ENCODE results near the gene MYOG. TPM values are rescaled to one million over a fixed set of nuclear protein-coding genes. Genes with fewer than 3 reads are reported as not detected.
A peak's percentile ranks its signal among the peaks of the same experiment; 100 is the strongest.

MYOG gene
- not detected for polyA plus RNA-seq (2013, experiment 1 of 2)
- not detected for polyA plus RNA-seq (2013, experiment 2 of 2)

DNA sequence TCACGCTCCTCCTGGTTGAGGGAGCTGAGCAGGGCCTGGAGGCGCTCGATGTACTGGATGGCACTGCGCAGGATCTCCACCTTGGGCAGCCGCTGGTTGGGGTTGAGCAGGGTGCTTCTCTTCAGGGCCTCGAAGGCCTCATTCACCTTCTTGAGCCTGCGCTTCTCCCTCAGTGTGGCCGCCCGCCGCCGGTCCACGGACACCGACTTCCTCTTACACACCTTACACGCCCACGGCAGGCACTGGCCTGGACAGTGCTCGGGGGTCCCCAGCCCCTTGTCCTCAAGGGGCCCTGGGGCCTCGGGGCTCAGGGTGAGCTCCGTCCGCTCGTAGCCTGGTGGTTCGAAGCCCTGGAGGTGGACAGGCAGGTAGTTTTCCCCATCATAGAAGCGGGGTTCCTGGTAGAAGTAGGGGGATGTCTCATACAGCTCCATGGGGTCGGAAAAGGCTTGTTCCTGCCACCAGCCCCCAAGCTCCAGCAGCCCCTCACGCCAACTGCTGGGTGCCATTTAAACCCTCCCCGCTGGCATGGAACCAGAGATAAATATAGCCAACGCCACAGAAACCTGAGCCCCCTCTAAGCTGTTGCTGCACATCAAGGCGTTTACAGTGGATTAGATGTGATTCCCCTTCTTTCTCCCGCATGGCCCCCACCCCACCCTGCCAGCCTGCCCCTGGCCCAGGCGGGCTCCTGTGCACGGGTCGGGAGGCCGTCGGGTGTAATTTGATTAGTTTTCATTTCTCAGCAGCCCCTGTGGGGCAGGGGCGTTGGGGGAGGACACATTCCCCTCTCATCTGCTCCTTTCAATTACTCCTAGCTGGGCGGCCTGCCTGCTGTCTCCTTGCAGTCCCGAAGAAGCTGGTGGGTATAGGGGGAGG is at the start of gene MYOG:
Gene MYOG (minus strand): TSS at position 485 of the 879 bp plus-strand sequence. CDS start 51 bp downstream, at position 434.
- WGBS, result 95% methylated on average over 33 of the region's 36 CpGs
- Histone ChIP-seq H3K9ac (ENCODE audit: low read depth, low read length) (no peak within 1 kb of the TSS), H3K27ac (ENCODE audit: low read depth, low read length) (no peak within 1 kb of the TSS), H3K36me3 (ENCODE audit: insufficient read depth, low read length) (no peaks in the 10 kb centered on the region), H3K4me3 (ENCODE audit: low read length) (no peak within 1 kb of the TSS), H3K27me3 (ENCODE audit: insufficient read depth, low read length) (no peaks in the 10 kb centered on the region), H3K9me3 (ENCODE audit: insufficient read depth, low read depth, low read length) (no peaks in the 10 kb centered on the region), H3K4me1 (ENCODE audit: insufficient read depth, low read length) (peaks cover 23% of the 10 kb centered on the region)

GRCh38 chr1:203133970-203134725 is 48.3 kb upstream of the MYOG start:
- H3K4me1 ChIP-seq (ENCODE audit: insufficient read depth, low read length), result peaks cover 12% of the 10 kb centered on the region
- peaks cover 5% of the 10 kb centered on the region; the same call in 1 of the 2 replicates for H3K27me3 ChIP-seq (ENCODE audit: insufficient read depth, low read length)
- H3K36me3 ChIP-seq (ENCODE audit: insufficient read depth, low read length), result no peaks in the 10 kb centered on the region
- no peak overlapping the region for H3K27ac ChIP-seq (ENCODE audit: low read depth, low read length)
- H3K4me3 ChIP-seq (ENCODE audit: low read length), result no peak overlapping the region
- 69% methylated on average over 10 of the region's 12 CpGs for WGBS
- H3K9me3 ChIP-seq (ENCODE audit: insufficient read depth, low read depth, low read length), result no peaks in the 10 kb centered on the region
- H3K9ac ChIP-seq (ENCODE audit: low read depth, low read length), result no peak overlapping the region

GRCh38 chr1:203131548-203132200 is 45.9 kb upstream of the MYOG start:
- H3K27ac ChIP-seq (ENCODE audit: low read depth, low read length), result no peak overlapping the region
- WGBS, result 90% methylated on average over 9 of the region's 9 CpGs
- H3K9ac ChIP-seq (ENCODE audit: low read depth, low read length), result no peak overlapping the region
- H3K4me3 ChIP-seq (ENCODE audit: low read length), result no peak overlapping the region
- H3K4me1 ChIP-seq (ENCODE audit: insufficient read depth, low read length), result peaks cover 22% of the 10 kb centered on the region
- H3K9me3 ChIP-seq (ENCODE audit: insufficient read depth, low read depth, low read length), result no peaks in the 10 kb centered on the region
- H3K36me3 ChIP-seq (ENCODE audit: insufficient read depth, low read length), result no peaks in the 10 kb centered on the region
- peaks cover 30% of the 10 kb centered on the region for H3K27me3 ChIP-seq (ENCODE audit: insufficient read depth, low read length)

DNA sequence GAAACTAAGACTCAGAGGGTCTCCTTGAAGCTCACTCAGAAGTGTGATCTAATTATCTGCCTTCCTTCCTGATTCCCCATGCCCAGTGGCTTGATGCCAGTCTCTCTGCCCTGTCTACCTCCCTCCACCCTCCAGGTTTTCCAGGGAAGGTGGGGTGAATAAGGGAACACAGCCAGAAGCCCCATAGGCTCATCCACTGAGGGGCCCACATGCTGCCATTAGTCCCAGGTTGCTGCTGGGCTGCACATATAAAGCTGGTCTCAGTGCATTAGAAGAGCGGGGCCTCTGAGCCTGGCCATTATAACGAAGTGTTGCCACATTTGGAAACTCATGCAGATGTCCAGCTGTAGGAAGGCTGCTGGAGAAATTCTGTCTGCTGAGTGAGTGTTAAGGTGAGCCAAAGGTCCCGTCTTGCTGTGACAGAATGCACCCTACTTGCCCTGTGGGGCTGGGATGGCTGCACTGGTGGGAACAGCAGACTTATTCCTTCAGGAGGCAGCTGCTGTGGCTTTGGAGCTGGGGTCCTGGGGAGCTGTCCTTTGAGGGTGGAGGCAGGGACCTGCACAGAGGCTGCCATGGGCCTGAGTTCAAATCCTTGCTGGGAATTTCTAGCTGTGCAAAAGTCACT is 44.7 kb upstream of the MYOG start:
- Histone ChIP-seq H3K36me3 (ENCODE audit: insufficient read depth, low read length) (no peaks in the 10 kb centered on the region), H3K9ac (ENCODE audit: low read depth, low read length) (no peak overlapping the region), H3K4me1 (ENCODE audit: insufficient read depth, low read length) (peaks cover 27% of the 10 kb centered on the region), H3K9me3 (ENCODE audit: insufficient read depth, low read depth, low read length) (no peaks in the 10 kb centered on the region), H3K27ac (ENCODE audit: low read depth, low read length) (no peak overlapping the region), H3K27me3 (ENCODE audit: insufficient read depth, low read length) (peaks cover 33% of the 10 kb centered on the region), H3K4me3 (ENCODE audit: low read length) (no peak overlapping the region)
- 91% methylated on average over 3 of the region's 3 CpGs for WGBS

- H3K4me1 ChIP-seq (ENCODE audit: insufficient read depth, low read length), result peaks cover 27% of the 10 kb centered on the region
- no peaks in the 10 kb centered on the region for H3K36me3 ChIP-seq (ENCODE audit: insufficient read depth, low read length)
- H3K9me3 ChIP-seq (ENCODE audit: insufficient read depth, low read depth, low read length), result no peaks in the 10 kb centered on the region
- no peak overlapping the region for H3K27ac ChIP-seq (ENCODE audit: low read depth, low read length)
- H3K4me3 ChIP-seq (ENCODE audit: low read length), result no peak overlapping the region
- H3K9ac ChIP-seq (ENCODE audit: low read depth, low read length), result no peak overlapping the region
- WGBS, result 89% methylated on average over 7 of the region's 7 CpGs
- H3K27me3 ChIP-seq (ENCODE audit: insufficient read depth, low read length), result peaks cover 33% of the 10 kb centered on the region
Measured at GRCh38 chr1:203129501-203130231, 43.9 kb upstream of the MYOG start.

- Histone ChIP-seq H3K36me3 (ENCODE audit: insufficient read depth, low read length) (no peaks in the 10 kb centered on the region), H3K4me3 (ENCODE audit: low read length) (peak overlapping the region; percentile 63), H3K9me3 (ENCODE audit: insufficient read depth, low read depth, low read length) (no peaks in the 10 kb centered on the region), H3K27ac (ENCODE audit: low read depth, low read length) (no peak overlapping the region), H3K4me1 (ENCODE audit: insufficient read depth, low read length) (peaks cover 22% of the 10 kb centered on the region), H3K9ac (ENCODE audit: low read depth, low read length) (no peak overlapping the region), H3K27me3 (ENCODE audit: insufficient read depth, low read length) (peaks cover 33% of the 10 kb centered on the region)
- WGBS, result 89% methylated on average over 29 of the region's 29 CpGs
Measured at GRCh38 chr1:203128716-203129500, 43.1 kb upstream of the MYOG start.

- Histone ChIP-seq H3K4me3 (ENCODE audit: low read length) (peak overlapping the region; percentile 63), H3K9me3 (ENCODE audit: insufficient read depth, low read depth, low read length) (no peaks in the 10 kb centered on the region), H3K27ac (ENCODE audit: low read depth, low read length) (no peak overlapping the region), H3K36me3 (ENCODE audit: insufficient read depth, low read length) (no peaks in the 10 kb centered on the region), H3K4me1 (ENCODE audit: insufficient read depth, low read length) (peaks cover 18% of the 10 kb centered on the region), H3K27me3 (ENCODE audit: insufficient read depth, low read length) (peaks cover 33% of the 10 kb centered on the region), H3K9ac (ENCODE audit: low read depth, low read length) (peak overlapping the region; percentile 17; the same call in 1 of the 2 replicates)
- WGBS, result 20% methylated on average over 7 of the region's 7 CpGs
Measured at GRCh38 chr1:203128431-203128715, 42.6 kb upstream of the MYOG start.

DNA sequence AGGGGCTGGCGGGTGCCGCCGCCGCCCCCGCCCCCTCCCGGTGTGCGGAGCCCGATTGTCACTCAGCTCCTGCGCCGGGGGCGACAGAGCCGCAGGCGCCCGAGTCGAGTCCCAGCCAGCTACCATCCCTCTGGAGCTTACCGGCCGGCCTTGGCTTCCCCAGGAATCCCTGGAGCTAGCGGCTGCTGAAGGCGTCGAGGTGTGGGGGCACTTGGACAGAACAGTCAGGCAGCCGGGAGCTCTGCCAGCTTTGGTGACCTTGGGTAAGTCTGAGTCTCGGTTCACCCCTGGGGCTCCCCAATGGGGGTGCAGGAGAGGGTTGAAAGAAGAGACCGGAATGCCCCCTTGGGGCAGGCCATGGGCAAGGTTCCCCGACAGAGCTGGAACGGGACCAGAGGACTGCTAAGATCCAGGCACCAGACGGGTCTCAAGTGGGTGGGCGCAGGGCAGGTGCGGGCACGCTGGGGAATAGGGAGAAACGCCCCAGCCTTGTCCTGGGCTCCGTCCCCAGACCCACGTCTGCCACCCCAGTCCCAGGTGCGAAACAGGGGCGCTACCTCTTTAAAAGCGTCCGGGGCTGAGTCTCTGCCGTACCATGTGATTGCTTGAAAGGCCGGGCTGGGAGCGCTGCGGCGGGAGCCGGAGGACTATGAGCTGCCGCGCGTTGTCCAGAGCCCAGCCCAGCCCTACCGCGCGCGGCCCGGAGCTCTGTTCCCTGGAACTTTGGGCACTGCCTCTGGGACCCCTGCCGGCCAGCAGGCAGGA is 42.0 kb upstream of the MYOG start, which contains the start of gene ADORA1:
Gene ADORA1 (plus strand): TSS at position 61 of the 765 bp plus-strand sequence. CDS start 1,116 bp downstream, outside the sequence.
- Histone ChIP-seq H3K27ac (ENCODE audit: low read depth, low read length) (no peak within 1 kb of the TSS), H3K4me1 (ENCODE audit: insufficient read depth, low read length) (peaks cover 18% of the 10 kb centered on the region)

DNA sequence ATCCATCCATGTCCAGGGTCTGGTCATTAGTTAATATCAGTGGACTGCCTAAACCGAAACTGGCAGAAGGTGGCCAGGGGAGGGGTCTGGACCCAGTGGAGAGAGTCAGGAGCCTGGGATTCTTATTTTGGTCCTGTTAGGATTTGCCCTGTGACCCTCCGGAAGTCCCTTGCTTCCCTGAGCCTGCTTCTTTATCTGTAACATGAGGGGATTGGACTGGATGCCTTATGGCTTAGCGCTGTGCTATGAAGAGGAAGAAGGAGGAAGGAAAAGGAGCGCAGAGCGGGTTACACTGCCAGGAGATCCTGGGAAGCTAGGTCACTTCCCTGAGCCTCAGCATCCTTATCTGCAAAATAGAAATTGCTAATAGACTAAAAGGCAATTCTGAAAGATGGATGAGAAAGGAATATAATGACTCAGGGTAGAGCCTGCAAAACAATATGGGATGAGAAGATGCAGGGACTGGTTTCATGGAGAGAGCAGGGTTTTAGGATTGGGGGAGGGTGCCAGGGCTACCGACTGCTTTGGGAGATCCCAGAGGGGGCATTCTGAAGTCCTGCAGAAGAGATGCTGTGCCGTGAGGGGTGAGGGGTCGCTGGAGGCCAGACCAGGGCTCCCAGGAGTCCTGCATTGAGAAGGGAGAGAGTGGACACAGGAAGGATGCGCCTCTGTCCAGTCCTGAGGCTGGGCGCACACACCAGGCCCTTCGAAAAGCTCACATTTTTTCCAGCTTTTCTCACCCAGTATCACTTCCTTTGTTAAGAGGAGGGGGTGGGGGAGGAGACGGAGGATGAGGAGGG is 41.3 kb upstream of the MYOG start:
- Histone ChIP-seq H3K27me3 (ENCODE audit: insufficient read depth, low read length) (peaks cover 33% of the 10 kb centered on the region), H3K4me1 (ENCODE audit: insufficient read depth, low read length) (peaks cover 18% of the 10 kb centered on the region), H3K36me3 (ENCODE audit: insufficient read depth, low read length) (no peaks in the 10 kb centered on the region), H3K27ac (ENCODE audit: low read depth, low read length) (no peak overlapping the region), H3K4me3 (ENCODE audit: low read length) (peak overlapping the region; percentile 63), H3K9me3 (ENCODE audit: insufficient read depth, low read depth, low read length) (no peaks in the 10 kb centered on the region), H3K9ac (ENCODE audit: low read depth, low read length) (peak overlapping the region; percentile 41; the same call in 1 of the 2 replicates)
- 42% methylated on average over 8 of the region's 12 CpGs for WGBS

More for the DNA sequence above, 42.0 kb upstream of the MYOG start, which contains the start of gene ADORA1:
- H3K9ac ChIP-seq (ENCODE audit: low read depth, low read length), result peak within 1 kb of the TSS; percentile 41
- 1% methylated on average over 51 of the region's 51 CpGs for WGBS
- H3K27me3 ChIP-seq (ENCODE audit: insufficient read depth, low read length), result peaks cover 33% of the 10 kb centered on the region
- H3K36me3 ChIP-seq (ENCODE audit: insufficient read depth, low read length), result no peaks in the 10 kb centered on the region
- H3K9me3 ChIP-seq (ENCODE audit: insufficient read depth, low read depth, low read length), result no peaks in the 10 kb centered on the region
- H3K4me3 ChIP-seq (ENCODE audit: low read length), result peak within 1 kb of the TSS; percentile 63

Measured in HUES64 (cell line).